Fibroblast of pulmonary artery (primary cell): ENCODE data around the gene DUS1L.
A peak's percentile ranks its signal among the peaks of the same experiment; 100 is the strongest.

Experiments
- DNase-seq: peaks from one replicate; pipeline ENCODE4 v3.0.0-alpha.2; 2010; ENCODE audit warnings: low read depth
- H3K4me3 ChIP-seq: replicated peaks from 2 replicates; pipeline ENCODE4 v1.5.1; 2011; ENCODE audit warnings: low read depth, mild to moderate bottlenecking, control low read depth, low read length, moderate library complexity
- TF ChIP-seq, protein P1 (sequence below): IDR thresholded peaks from 2 replicates; pipeline ENCODE4 v1.5.1; 2011; ENCODE audit warnings: mild to moderate bottlenecking, control low read depth, low read length, inconsistent platforms; ENCODE audit errors: missing control alignments

Gene DUS1L

DNA sequence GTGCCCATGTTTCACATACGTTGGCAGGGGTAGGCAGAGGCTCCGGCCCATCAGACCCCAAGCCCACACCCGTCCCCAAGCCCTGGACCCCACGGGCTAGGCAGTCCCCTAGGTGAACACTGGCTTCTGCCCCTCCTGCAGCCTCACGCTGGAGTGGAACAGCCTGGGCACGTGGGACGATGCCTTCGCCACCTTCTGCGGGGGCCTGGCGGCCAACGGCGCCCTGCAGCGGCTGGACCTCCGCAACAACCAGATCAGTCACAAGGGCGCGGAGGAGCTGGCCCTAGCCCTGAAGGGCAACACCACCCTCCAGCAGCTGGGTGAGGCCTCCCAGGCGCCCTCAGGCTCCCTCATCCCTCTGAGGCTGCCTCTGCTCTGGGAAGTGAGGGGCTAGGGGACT lies 40.7 kb downstream of the DUS1L start:
- DNase-seq: no peak
- TF ChIP-seq, protein P1, sequence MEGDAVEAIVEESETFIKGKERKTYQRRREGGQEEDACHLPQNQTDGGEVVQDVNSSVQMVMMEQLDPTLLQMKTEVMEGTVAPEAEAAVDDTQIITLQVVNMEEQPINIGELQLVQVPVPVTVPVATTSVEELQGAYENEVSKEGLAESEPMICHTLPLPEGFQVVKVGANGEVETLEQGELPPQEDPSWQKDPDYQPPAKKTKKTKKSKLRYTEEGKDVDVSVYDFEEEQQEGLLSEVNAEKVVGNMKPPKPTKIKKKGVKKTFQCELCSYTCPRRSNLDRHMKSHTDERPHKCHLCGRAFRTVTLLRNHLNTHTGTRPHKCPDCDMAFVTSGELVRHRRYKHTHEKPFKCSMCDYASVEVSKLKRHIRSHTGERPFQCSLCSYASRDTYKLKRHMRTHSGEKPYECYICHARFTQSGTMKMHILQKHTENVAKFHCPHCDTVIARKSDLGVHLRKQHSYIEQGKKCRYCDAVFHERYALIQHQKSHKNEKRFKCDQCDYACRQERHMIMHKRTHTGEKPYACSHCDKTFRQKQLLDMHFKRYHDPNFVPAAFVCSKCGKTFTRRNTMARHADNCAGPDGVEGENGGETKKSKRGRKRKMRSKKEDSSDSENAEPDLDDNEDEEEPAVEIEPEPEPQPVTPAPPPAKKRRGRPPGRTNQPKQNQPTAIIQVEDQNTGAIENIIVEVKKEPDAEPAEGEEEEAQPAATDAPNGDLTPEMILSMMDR: no peak
- no peak overlapping the region for H3K4me3 ChIP-seq

DNA sequence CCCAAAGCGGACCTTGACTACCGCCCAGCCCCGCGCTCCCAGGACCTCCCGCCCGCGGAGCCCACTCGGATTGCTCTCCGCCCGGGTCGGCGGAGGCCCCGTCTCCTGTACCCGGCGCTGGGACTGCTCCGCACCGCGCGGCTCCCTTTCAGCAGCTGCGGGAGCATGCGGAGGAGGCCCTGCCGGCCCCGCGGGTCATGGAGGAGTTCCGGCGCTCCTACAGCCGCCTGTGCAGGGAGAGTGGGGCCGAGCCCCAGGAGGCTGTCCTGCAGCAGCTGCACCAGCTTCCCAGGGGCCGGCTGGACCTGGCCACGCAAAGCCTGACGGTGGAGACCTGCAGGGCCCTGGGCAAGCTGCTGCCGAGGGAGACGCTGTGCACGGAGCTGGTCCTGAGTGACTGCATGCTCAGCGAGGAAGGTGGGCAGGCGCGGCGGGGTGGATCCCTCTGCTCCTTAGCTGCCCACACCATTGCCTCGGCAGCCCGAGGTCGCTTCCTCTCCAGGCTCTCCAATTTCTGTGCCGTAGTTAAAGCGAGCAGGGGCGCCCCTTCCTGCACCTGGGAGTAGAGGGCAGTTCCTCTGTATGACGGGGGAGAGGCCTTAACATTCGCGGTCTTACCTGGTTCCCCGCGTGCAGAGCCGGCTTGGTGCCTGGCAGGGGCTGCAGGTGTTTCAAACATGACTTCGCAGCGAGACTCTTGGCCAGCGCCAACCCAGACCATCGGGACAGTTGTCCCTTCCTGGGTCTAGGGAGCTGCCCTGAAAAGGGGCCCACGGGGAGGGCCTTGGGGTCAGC lies 42.0 kb downstream of the DUS1L start:
- H3K4me3 ChIP-seq: peak overlapping the region; percentile 68
- no peak for DNase-seq
- TF ChIP-seq, protein P1: no peak

DNA sequence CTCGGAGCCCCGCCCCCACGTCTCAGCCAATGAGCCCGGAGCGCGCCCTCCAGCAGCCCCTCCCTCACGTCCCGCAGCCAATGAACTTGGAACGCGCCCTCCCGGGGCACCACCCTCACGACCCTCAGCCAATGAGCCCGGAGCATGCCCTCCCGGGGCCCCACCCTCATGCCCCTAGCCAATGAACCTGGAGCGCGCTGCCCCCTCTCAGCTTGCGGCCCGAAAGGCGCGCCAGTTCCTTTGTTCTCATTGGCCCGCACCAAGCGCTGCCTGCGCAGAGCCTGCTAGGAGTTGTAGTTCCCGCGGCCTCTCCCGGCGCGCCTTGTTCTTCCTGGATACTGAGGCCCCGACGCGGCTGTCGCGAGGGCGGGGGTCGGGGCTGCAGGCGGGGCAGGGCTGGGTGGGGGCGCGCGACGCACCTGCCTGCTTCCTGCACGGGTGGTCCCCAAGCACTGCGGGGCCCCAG lies 42.6 kb downstream of the DUS1L start, which contains the start of gene LRRC45:
LRRC45 (plus strand) TSS at position 325 of the 466 bp plus-strand sequence. CDS start 339 bp downstream, outside the sequence.
- peak within 1 kb of the TSS; percentile 79 for H3K4me3 ChIP-seq
- DNase-seq: peak; percentile 100
- TF ChIP-seq, protein P1: no peak

DNA sequence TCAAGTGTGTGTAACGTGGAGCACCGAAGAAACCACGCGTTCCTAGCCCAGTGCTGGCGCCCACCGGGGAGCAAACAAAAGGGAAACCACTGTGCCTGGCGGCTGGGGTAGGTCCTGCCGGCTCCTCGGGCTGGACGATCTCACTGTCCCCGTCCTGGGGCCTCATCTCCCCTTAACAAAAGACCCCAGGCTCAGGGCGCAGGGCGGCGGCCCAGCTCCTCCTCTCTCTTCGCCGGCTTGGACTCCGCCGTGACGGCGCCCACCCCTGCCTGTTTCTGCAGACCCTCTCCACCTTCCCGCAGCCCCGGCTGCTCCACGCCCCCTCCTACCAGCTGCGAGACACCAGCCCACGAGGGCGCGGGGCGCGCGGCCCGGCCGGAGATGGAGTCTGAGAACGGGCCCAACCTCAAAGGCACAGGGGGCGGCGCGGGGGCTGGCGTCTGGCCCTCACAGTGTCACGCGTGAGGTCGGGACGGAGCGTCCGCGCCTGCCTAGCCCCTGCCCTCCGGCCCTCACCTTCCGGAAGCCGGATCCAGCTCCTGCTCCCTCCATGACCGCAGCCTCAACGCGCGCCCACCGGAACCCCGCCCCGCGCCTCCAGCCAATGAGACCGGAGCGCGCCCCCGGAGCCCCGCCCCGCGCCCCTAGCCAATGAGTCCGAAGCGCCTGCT lies 43.2 kb downstream of the DUS1L start, which contains the start of gene CENPX:
CENPX (minus strand) TSS at position 569 of the 671 bp plus-strand sequence; CDS start at position 552, 17 bp downstream.
- TF ChIP-seq, protein P1: no peak

DNA sequence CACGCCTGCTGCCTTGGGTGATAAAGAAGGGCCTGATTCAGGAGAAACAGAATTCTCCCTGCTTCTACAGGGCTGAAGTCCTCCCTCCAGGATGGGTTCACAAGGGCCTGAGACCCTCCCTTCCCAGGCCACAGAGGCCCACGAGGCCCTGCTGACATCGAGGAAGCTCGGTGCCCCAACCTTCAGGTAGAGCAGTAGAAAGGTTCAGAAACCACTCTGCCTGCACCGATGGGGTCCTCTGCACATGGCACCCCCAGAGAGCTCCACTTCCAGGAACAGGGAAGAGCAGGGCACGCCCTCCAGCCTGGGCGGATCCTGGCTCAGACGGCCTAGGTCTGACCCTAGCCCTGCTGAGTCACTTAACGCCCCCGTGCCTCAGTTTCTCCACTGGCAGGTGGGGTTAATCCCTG lies 43.7 kb downstream of the DUS1L start:
- DNase-seq: no peak

More for the DNA sequence above, 43.2 kb downstream of the DUS1L start, which contains the start of gene CENPX:
- peak within 1 kb of the TSS; percentile 79 for H3K4me3 ChIP-seq
- no peak for DNase-seq

DNA sequence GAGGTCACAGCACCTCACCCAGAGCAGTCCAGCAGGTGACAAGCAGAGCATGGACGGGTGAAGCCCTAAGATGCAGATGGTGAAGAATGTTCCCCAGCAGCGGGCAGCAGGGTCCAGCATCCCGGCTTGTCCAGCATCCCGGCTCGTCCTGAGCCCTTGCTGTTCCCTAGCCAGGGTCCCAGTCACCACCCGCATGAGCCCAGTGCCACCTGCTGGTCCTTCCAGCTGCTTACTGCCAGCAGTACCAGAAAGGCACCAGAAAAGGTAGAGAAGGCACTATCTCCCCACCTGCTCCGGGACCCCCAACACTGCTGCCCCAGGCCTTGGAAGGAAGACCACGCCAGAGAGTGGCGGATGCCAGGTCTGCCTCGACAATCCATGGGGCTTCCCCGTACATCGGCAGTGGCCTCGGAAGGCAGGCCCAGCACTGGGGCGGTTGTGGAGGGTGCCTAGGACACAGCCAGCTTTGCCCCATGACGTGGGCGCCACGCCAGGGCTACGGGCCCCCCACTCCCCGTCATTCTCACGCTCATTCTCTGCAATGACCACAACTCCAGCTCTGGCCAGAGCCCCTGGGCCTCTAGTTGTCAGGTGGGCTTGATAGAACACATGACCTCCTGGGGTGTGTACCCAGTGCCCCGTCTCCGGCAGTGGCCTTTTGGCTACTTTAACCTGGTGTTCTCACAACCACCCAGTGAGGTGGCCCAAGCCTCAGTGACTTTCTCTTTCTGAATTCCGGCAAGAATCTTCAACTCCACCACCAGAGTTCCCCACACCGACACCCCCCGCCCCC lies 44.3 kb downstream of the DUS1L start:
- DNase-seq: peak; percentile 83
- TF ChIP-seq, protein P1: peak; percentile 85
- H3K4me3 ChIP-seq: peak overlapping the region; percentile 79

More for the DNA sequence above, 43.7 kb downstream of the DUS1L start:
- TF ChIP-seq, protein P1: no peak
- peak overlapping the region; percentile 79 for H3K4me3 ChIP-seq
